DOHH2 (cell line): ENCODE results near the gene FBXO48.

ENCODE experiments used
- CTCF ChIP-seq: fragments of 200-600 bp; sonication (generic); IDR thresholded peaks from one replicate; pipeline ENCODE4 v1.5.1; 2014; ENCODE audit warnings: antibody characterized with exemption, mild to moderate bottlenecking, low read depth, low read length; ENCODE audit not compliant: poor library complexity, severe bottlenecking
- EZH2phosphoT487 ChIP-seq: fragments of 200-600 bp; sonication (generic); IDR thresholded peaks from 2 replicates; pipeline ENCODE4 v1.6.1; 2017; ENCODE audit warnings: borderline replicate concordance, mild to moderate bottlenecking, antibody characterized with exemption, low read length, moderate library complexity, mixed read lengths

DNA sequence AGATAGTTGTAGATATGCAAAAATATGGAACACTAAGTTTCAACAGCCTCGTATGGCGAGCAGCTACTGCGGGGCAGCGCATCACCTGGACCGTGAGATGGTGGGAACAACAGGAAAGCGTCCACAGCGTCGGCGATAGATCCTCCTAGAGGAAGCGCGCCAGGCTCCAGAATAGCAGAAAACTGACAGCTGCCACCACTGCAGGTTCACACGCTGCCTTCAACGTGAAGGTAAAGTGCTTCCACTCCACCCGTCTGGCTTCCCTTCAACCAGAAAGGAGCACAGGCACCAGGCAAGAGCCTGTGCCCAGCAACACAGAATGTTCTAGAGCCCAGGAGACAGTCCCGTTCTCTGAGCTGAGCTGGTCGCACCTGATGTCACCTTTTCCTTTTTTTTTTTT lies 20.0 kb downstream of the FBXO48 start:
- TF ChIP-seq CTCF, result no peak
- no peak for TF ChIP-seq EZH2phosphoT487
